ENCODE results near the gene DUOX2. TPM values are rescaled to one million over a fixed set of nuclear protein-coding genes. Genes with fewer than 3 reads are reported as not detected.

DUOX2 gene
- total RNA-seq, 1 donor: not detected

GRCh38 chr15:45134682-45135604, 21.0 kb upstream of the DUOX2 start:
- H2AFZ ChIP-seq (ENCODE audit: low read length): no peak overlapping the region
- no peaks in the 10 kb centered on the region for H3K36me3 ChIP-seq (ENCODE audit: insufficient read depth, low read length)
- no peak overlapping the region for H3K27ac ChIP-seq (ENCODE audit: low read depth, low read length)
- no peaks in the 10 kb centered on the region for H3K79me2 ChIP-seq (ENCODE audit: insufficient read depth, low read length)
- TF ChIP-seq CTCF (IDR thresholded peaks at IDR 0.05; ENCODE audit: extremely low read depth, low read depth, low read length): no peak
- H3K4me2 ChIP-seq (ENCODE audit: insufficient read depth, low read length): no peak overlapping the region
- no peak overlapping the region for H3K4me3 ChIP-seq (ENCODE audit: insufficient read depth, low read length)
- H4K20me1 ChIP-seq (ENCODE audit: insufficient read depth, low read length): no peaks in the 10 kb centered on the region
- H3K4me1 ChIP-seq (ENCODE audit: insufficient read depth, low read length): no peaks in the 10 kb centered on the region
- H3K27me3 ChIP-seq (ENCODE audit: insufficient read depth, low read length): peaks cover 73% of the 10 kb centered on the region
- H3K9me3 ChIP-seq (ENCODE audit: low read depth, low read length): no peaks in the 10 kb centered on the region
- peak; percentile 76 for DNase-seq (ENCODE audit: insufficient read length, low spot score, missing footprints)

GRCh38 chr15:45134046-45134445, 20.1 kb upstream of the DUOX2 start:
- Histone ChIP-seq H3K4me2 (ENCODE audit: insufficient read depth, low read length) (no peak overlapping the region), H3K79me2 (ENCODE audit: insufficient read depth, low read length) (no peaks in the 10 kb centered on the region), H2AFZ (ENCODE audit: low read length) (no peak overlapping the region), H3K9me3 (ENCODE audit: low read depth, low read length) (no peaks in the 10 kb centered on the region), H3K4me1 (ENCODE audit: insufficient read depth, low read length) (no peaks in the 10 kb centered on the region), H3K36me3 (ENCODE audit: insufficient read depth, low read length) (no peaks in the 10 kb centered on the region), H3K27ac (ENCODE audit: low read depth, low read length) (no peak overlapping the region), H4K20me1 (ENCODE audit: insufficient read depth, low read length) (no peaks in the 10 kb centered on the region), H3K4me3 (ENCODE audit: insufficient read depth, low read length) (no peak overlapping the region), H3K27me3 (ENCODE audit: insufficient read depth, low read length) (peaks cover 82% of the 10 kb centered on the region)
- TF ChIP-seq CTCF (IDR thresholded peaks at IDR 0.05; ENCODE audit: extremely low read depth, low read depth, low read length): no peak
- DNase-seq (ENCODE audit: insufficient read length, low spot score, missing footprints): peak; percentile 45

- no peaks in the 10 kb centered on the region for H3K79me2 ChIP-seq (ENCODE audit: insufficient read depth, low read length)
- H3K36me3 ChIP-seq (ENCODE audit: insufficient read depth, low read length): no peaks in the 10 kb centered on the region
- H3K27me3 ChIP-seq (ENCODE audit: insufficient read depth, low read length): peaks cover 85% of the 10 kb centered on the region
- no peak overlapping the region for H2AFZ ChIP-seq (ENCODE audit: low read length)
- no peak for TF ChIP-seq CTCF (IDR thresholded peaks at IDR 0.05; ENCODE audit: extremely low read depth, low read depth, low read length)
- no peaks in the 10 kb centered on the region for H3K9me3 ChIP-seq (ENCODE audit: low read depth, low read length)
- H3K27ac ChIP-seq (ENCODE audit: low read depth, low read length): no peak overlapping the region
- no peak overlapping the region for H3K4me2 ChIP-seq (ENCODE audit: insufficient read depth, low read length)
- no peaks in the 10 kb centered on the region for H3K4me1 ChIP-seq (ENCODE audit: insufficient read depth, low read length)
- H3K4me3 ChIP-seq (ENCODE audit: insufficient read depth, low read length): no peak overlapping the region
- H4K20me1 ChIP-seq (ENCODE audit: insufficient read depth, low read length): no peaks in the 10 kb centered on the region
- peak; percentile 54 for DNase-seq (ENCODE audit: insufficient read length, low spot score, missing footprints)
Observed at GRCh38 chr15:45133561-45133920, 19.6 kb upstream of the DUOX2 start.

- H3K4me3 ChIP-seq (ENCODE audit: insufficient read depth, low read length): no peak overlapping the region
- TF ChIP-seq CTCF (IDR thresholded peaks at IDR 0.05; ENCODE audit: extremely low read depth, low read depth, low read length): no peak
- H4K20me1 ChIP-seq (ENCODE audit: insufficient read depth, low read length): no peaks in the 10 kb centered on the region
- no peaks in the 10 kb centered on the region for H3K79me2 ChIP-seq (ENCODE audit: insufficient read depth, low read length)
- no peaks in the 10 kb centered on the region for H3K36me3 ChIP-seq (ENCODE audit: insufficient read depth, low read length)
- H3K27ac ChIP-seq (ENCODE audit: low read depth, low read length): no peak overlapping the region
- DNase-seq (ENCODE audit: insufficient read length, low spot score, missing footprints): peak; percentile 70
- H3K27me3 ChIP-seq (ENCODE audit: insufficient read depth, low read length): peaks cover 85% of the 10 kb centered on the region
- H3K4me1 ChIP-seq (ENCODE audit: insufficient read depth, low read length): no peaks in the 10 kb centered on the region
- no peak overlapping the region for H2AFZ ChIP-seq (ENCODE audit: low read length)
- H3K9me3 ChIP-seq (ENCODE audit: low read depth, low read length): no peaks in the 10 kb centered on the region
- H3K4me2 ChIP-seq (ENCODE audit: insufficient read depth, low read length): no peak overlapping the region
Observed at GRCh38 chr15:45132844-45133560, 19.0 kb upstream of the DUOX2 start.
